Suprapubic skin (tissue), 3 donors: ENCODE data around the gene P4HB.

Source experiments
- CTCF ChIP-seq, 2 donors: fragments of 200-600 bp in 1 of 2; fragments of 450-650 bp in 1 of 2; sonication (generic) in 1 of 2; IDR thresholded peaks; one replicate each; pipeline ENCODE4 v1.5.1; 2016 to 2019; ENCODE audit warnings: antibody characterized with exemption in 2 of 2, mild to moderate bottlenecking in 1 of 2, moderate library complexity in 1 of 2
- POLR2A ChIP-seq, 2 donors: fragments of 450-650 bp; IDR thresholded peaks; one replicate each; pipeline ENCODE4 v1.6.1; 2017; ENCODE audit warnings: antibody characterized with exemption in 2 of 2, mild to moderate bottlenecking in 2 of 2, moderate library complexity in 2 of 2

- TF ChIP-seq POLR2A (IDR thresholded peaks at IDR 0.05) (no peak), CTCF (IDR thresholded peaks at IDR 0.05) (no peak)
These were observed 46.3 kb downstream of the P4HB start for GRCh38 chr17:81813861-81814683.
